Measurements from ENCODE around the gene VNN1.

Gene VNN1

DNA sequence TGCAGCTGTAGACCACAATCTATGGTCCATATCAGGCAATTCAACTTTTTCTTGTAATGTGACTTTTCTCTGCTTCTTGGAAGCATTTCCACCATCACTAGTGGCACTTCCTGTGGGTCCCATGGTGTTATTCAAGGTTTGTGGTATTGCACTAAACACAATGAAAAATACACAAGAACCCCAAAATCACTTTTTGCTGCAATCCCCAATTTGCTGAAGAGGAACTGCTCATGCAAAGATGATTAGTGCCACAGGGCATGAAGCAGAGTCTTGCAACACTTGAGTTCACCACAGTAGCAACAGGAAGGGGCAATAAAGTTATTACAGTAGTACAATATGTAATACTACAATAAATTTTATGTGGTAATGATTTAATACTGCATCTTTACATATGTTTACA is 38.1 kb downstream of the VNN1 start:
- TF ChIP-seq RARB (CRISPR knock-in tag; IDR thresholded peaks at IDR 0.05) (no peak), ZNF565 (CRISPR knock-in tag; conservative IDR thresholded peaks at IDR 0.05; ENCODE audit: low read depth) (no peak), TOX (CRISPR knock-in tag; IDR thresholded peaks at IDR 0.05; ENCODE audit: borderline replicate concordance) (no peak), PPARA (CRISPR knock-in tag; IDR thresholded peaks at IDR 0.05; ENCODE audit: borderline replicate concordance) (no peak), OSR1 (CRISPR knock-in tag; IDR thresholded peaks at IDR 0.05) (no peak), TCF4 (CRISPR knock-in tag; IDR thresholded peaks at IDR 0.05; ENCODE audit: borderline replicate concordance) (no peak), CSDC2 (CRISPR knock-in tag; IDR thresholded peaks at IDR 0.05) (no peak), CSRNP3 (CRISPR knock-in tag; IDR thresholded peaks at IDR 0.05) (no peak), ZFP3 (CRISPR knock-in tag; IDR thresholded peaks at IDR 0.05) (no peak), POU6F1 (CRISPR knock-in tag; IDR thresholded peaks at IDR 0.05; ENCODE audit: borderline replicate concordance, low read depth) (no peak), GLIS3 (CRISPR knock-in tag; IDR thresholded peaks at IDR 0.05) (no peak), ZFP30 (CRISPR knock-in tag; IDR thresholded peaks at IDR 0.05) (no peak)
- no peak for ATAC-seq

GRCh38 chr6:132675002-132675401 is 38.9 kb downstream of the VNN1 start:
- TF ChIP-seq ZC3H10 (CRISPR knock-in tag; IDR thresholded peaks at IDR 0.05) = no peak
- no peak for TF ChIP-seq OSR1 (CRISPR knock-in tag; IDR thresholded peaks at IDR 0.05)
- no peak for TF ChIP-seq PPARA (CRISPR knock-in tag; IDR thresholded peaks at IDR 0.05; ENCODE audit: borderline replicate concordance)
- TF ChIP-seq, protein P1, sequence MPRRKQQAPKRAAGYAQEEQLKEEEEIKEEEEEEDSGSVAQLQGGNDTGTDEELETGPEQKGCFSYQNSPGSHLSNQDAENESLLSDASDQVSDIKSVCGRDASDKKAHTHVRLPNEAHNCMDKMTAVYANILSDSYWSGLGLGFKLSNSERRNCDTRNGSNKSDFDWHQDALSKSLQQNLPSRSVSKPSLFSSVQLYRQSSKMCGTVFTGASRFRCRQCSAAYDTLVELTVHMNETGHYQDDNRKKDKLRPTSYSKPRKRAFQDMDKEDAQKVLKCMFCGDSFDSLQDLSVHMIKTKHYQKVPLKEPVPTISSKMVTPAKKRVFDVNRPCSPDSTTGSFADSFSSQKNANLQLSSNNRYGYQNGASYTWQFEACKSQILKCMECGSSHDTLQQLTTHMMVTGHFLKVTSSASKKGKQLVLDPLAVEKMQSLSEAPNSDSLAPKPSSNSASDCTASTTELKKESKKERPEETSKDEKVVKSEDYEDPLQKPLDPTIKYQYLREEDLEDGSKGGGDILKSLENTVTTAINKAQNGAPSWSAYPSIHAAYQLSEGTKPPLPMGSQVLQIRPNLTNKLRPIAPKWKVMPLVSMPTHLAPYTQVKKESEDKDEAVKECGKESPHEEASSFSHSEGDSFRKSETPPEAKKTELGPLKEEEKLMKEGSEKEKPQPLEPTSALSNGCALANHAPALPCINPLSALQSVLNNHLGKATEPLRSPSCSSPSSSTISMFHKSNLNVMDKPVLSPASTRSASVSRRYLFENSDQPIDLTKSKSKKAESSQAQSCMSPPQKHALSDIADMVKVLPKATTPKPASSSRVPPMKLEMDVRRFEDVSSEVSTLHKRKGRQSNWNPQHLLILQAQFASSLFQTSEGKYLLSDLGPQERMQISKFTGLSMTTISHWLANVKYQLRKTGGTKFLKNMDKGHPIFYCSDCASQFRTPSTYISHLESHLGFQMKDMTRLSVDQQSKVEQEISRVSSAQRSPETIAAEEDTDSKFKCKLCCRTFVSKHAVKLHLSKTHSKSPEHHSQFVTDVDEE (CRISPR knock-in tag; IDR thresholded peaks at IDR 0.05) = no peak
- no peak for TF ChIP-seq POU6F1 (CRISPR knock-in tag; IDR thresholded peaks at IDR 0.05; ENCODE audit: borderline replicate concordance, low read depth)
- TF ChIP-seq ZFP30 (CRISPR knock-in tag; IDR thresholded peaks at IDR 0.05) = no peak
- no peak for TF ChIP-seq ISL1 (CRISPR knock-in tag; IDR thresholded peaks at IDR 0.05)
- no peak for TF ChIP-seq CSRNP3 (CRISPR knock-in tag; IDR thresholded peaks at IDR 0.05)
- no peak for TF ChIP-seq CREB5 (CRISPR knock-in tag; IDR thresholded peaks at IDR 0.05; ENCODE audit: low read depth)
- TF ChIP-seq ARNTL (CRISPR knock-in tag; IDR thresholded peaks at IDR 0.05; ENCODE audit: borderline replicate concordance, low read depth) = no peak
- no peak for ATAC-seq

GRCh38 chr6:132673376-132674094 is 40.3 kb downstream of the VNN1 start:
- no peak for ATAC-seq
- TF ChIP-seq POU6F1 (CRISPR knock-in tag; IDR thresholded peaks at IDR 0.05; ENCODE audit: borderline replicate concordance, low read depth) (no peak), ZFP30 (CRISPR knock-in tag; IDR thresholded peaks at IDR 0.05) (no peak), ZFP3 (CRISPR knock-in tag; IDR thresholded peaks at IDR 0.05) (no peak), RARB (CRISPR knock-in tag; IDR thresholded peaks at IDR 0.05) (no peak), CREB5 (CRISPR knock-in tag; IDR thresholded peaks at IDR 0.05; ENCODE audit: low read depth) (no peak), OSR1 (CRISPR knock-in tag; IDR thresholded peaks at IDR 0.05) (no peak), TOX (CRISPR knock-in tag; IDR thresholded peaks at IDR 0.05; ENCODE audit: borderline replicate concordance) (no peak), GLIS3 (CRISPR knock-in tag; IDR thresholded peaks at IDR 0.05) (no peak), ZNF8 (CRISPR knock-in tag; IDR thresholded peaks at IDR 0.05) (no peak), PPARA (CRISPR knock-in tag; IDR thresholded peaks at IDR 0.05; ENCODE audit: borderline replicate concordance) (no peak), ISL1 (CRISPR knock-in tag; IDR thresholded peaks at IDR 0.05) (no peak), TCF4 (CRISPR knock-in tag; IDR thresholded peaks at IDR 0.05; ENCODE audit: borderline replicate concordance) (no peak), ZC3H10 (CRISPR knock-in tag; IDR thresholded peaks at IDR 0.05) (no peak), ESRRG (CRISPR knock-in tag; IDR thresholded peaks at IDR 0.05) (no peak), CSRNP3 (CRISPR knock-in tag; IDR thresholded peaks at IDR 0.05) (no peak)

Measured in SK-N-SH treated with all-trans-retinoic acid at 6 μM for 48 hours (cell line).